Endothelial cell of umbilical vein (primary cell): ENCODE data around the gene UBA52. TPM values are rescaled to one million over a fixed set of nuclear protein-coding genes. Genes with fewer than 3 reads are reported as not detected.

Experiments used
- BruUV-seq: library from RNA; stranded (reverse); fragments of 400-500 nt; replicated peaks from 2 replicates; lab custom pipeline; 2021; lab: Mats Ljungman, UMichigan
- CTCF ChIA-PET: fragments of 300-600, 350-600 bp; sonication (Branson Sonifier 250); formaldehyde crosslinking; loops from one replicate; lab custom pipeline; 2021; ENCODE audit warnings: antibody characterized with exemption, inconsistent platforms; lab: Charles Lee
- POLR2A ChIA-PET: fragments of 300-600, 350-600 bp; sonication (Branson Sonifier 250); formaldehyde crosslinking; loops from one replicate; lab custom pipeline; 2021; ENCODE audit warnings: antibody characterized with exemption, inconsistent platforms; lab: Charles Lee
- DNase-seq: peaks from one replicate; pipeline ENCODE4 v3.0.0-alpha.2; 2011; ENCODE audit warnings: low read depth, low spot score
- FAIRE-seq: peaks from 2 replicates; lab custom pipeline; 2011; peaks lifted over from hg19 to GRCh38; lab: Jason Lieb, UNC
- H2AFZ ChIP-seq: 2 replicates; pipeline ENCODE4 v1.6.0; 2012; ENCODE audit warnings: low read depth, low read length, control low read depth, inconsistent platforms
- H3K27ac ChIP-seq: 2 replicates; pipeline ENCODE4 v1.5.1; 2011; ENCODE audit warnings: low read depth, mild to moderate bottlenecking, control low read depth, low read length, moderate library complexity; ENCODE audit not compliant: insufficient read depth
- H3K27me3 ChIP-seq, 2 experiments: 2 replicates each; pipeline versions ENCODE4 v1.6.0 to v1.6.1; 2011; ENCODE audit warnings: low read length in 2 of 2, mixed read lengths in 1 of 2; ENCODE audit not compliant: control insufficient read depth in 2 of 2, insufficient read depth in 2 of 2
- H3K36me3 ChIP-seq, 2 experiments: 2 replicates in 1 of 2; 3 replicates in 1 of 2; pipeline ENCODE4 v1.5.1; 2011; ENCODE audit warnings: low read length in 2 of 2, mild to moderate bottlenecking in 1 of 2, moderate library complexity in 1 of 2; ENCODE audit not compliant: control insufficient read depth in 2 of 2, insufficient read depth in 2 of 2; ENCODE audit errors: extremely low read depth in 1 of 2
- H3K4me1 ChIP-seq: 3 replicates; pipeline ENCODE4 v1.5.1; 2011; ENCODE audit warnings: mild to moderate bottlenecking, low read length; ENCODE audit not compliant: control insufficient read depth, insufficient read depth; ENCODE audit errors: extremely low read depth
- H3K4me2 ChIP-seq: 2 replicates; pipeline ENCODE4 v1.6.1; 2011; ENCODE audit warnings: low read length, control low read depth, mixed read lengths; ENCODE audit not compliant: insufficient read depth
- H3K4me3 ChIP-seq, 3 experiments: fragments of 200-600 bp in 1 of 3; sonication (generic), shearing (Covaris generic) in 1 of 3; replicated peaks in 1 of 3; 2 replicates each; pipeline ENCODE4 v1.5.1; 2011 to 2016; ENCODE audit warnings: control low read depth in 3 of 3, low read length in 3 of 3, mild to moderate bottlenecking in 2 of 3, inconsistent platforms in 1 of 3, low read depth in 1 of 3, moderate library complexity in 1 of 3; ENCODE audit not compliant: insufficient read depth in 1 of 3
- H3K79me2 ChIP-seq: 2 replicates; pipeline ENCODE4 v1.6.0; 2012; ENCODE audit warnings: low read length, inconsistent platforms; ENCODE audit not compliant: control insufficient read depth, insufficient read depth
- H3K9ac ChIP-seq: replicated peaks from 2 replicates; pipeline ENCODE3; 2011; ENCODE audit warnings: low read length, control low read depth; ENCODE audit not compliant: insufficient read depth; ENCODE audit errors: extremely low read depth
- H3K9me1 ChIP-seq: replicated peaks from 3 replicates; pipeline ENCODE4 v1.6.0; 2011; ENCODE audit warnings: mild to moderate bottlenecking, low read length; ENCODE audit not compliant: control insufficient read depth, insufficient read depth; ENCODE audit errors: extremely low read depth
- H3K9me3 ChIP-seq: replicated peaks from 2 replicates; pipeline ENCODE4 v1.5.1; 2012; ENCODE audit warnings: low read length, inconsistent platforms; ENCODE audit not compliant: control insufficient read depth, insufficient read depth
- H4K20me1 ChIP-seq: replicated peaks from 2 replicates; pipeline ENCODE3; 2011; ENCODE audit warnings: mild to moderate bottlenecking, low read length; ENCODE audit not compliant: control insufficient read depth, insufficient read depth; ENCODE audit errors: extremely low read depth
- CTCF ChIP-seq, 2 donors: IDR thresholded peaks; 1 replicate in 1 of 2; 2 replicates in 1 of 2; pipeline ENCODE4 v1.5.1; 2011; ENCODE audit warnings: low read length in 2 of 2, mild to moderate bottlenecking in 2 of 2, moderate library complexity in 2 of 2, control low read depth in 1 of 2, inconsistent platforms in 1 of 2, low read depth in 1 of 2; ENCODE audit not compliant: insufficient read depth in 1 of 2; ENCODE audit errors: extremely low read depth in 1 of 2
- EZH2 ChIP-seq: IDR thresholded peaks from 2 replicates; pipeline ENCODE4 v1.6.1; 2012; ENCODE audit warnings: borderline replicate concordance, low read depth, mild to moderate bottlenecking, moderate library complexity, low read length, inconsistent platforms; ENCODE audit not compliant: severe bottlenecking
- GATA2 ChIP-seq: IDR thresholded peaks from 2 replicates; pipeline ENCODE4 v1.7.0; 2011; ENCODE audit warnings: low read depth, mild to moderate bottlenecking, moderate library complexity, mixed read lengths, low read length; ENCODE audit not compliant: insufficient read length, insufficient read depth
- JUN ChIP-seq: IDR thresholded peaks from 2 replicates; pipeline ENCODE4 v1.6.1; 2011; ENCODE audit warnings: borderline replicate concordance, low read depth; ENCODE audit not compliant: insufficient read length, insufficient read depth
- MYC ChIP-seq: IDR thresholded peaks from one replicate; pipeline ENCODE4 v1.6.1; 2011; ENCODE audit warnings: mild to moderate bottlenecking, low read depth, low read length
- POLR2A ChIP-seq: IDR thresholded peaks from 2 replicates; pipeline ENCODE4 v1.6.1; 2012; ENCODE audit warnings: low read depth, mild to moderate bottlenecking, control low read depth, low read length
- POLR2AphosphoS5 ChIP-seq: IDR thresholded peaks from 2 replicates; pipeline ENCODE4 v1.6.1; 2012; ENCODE audit warnings: low read depth, mild to moderate bottlenecking, control low read depth, low read length, moderate library complexity; ENCODE audit not compliant: insufficient read depth
- dilution Hi-C: fragments of 300-500 bp; cut with MboI; formaldehyde crosslinking; loops from one replicate; pipeline ENCODE4 v1.15.0; 2019; ENCODE audit warnings: low sequenced_read_pairs; ENCODE audit not compliant: extremely low pct_ligation_motif_present
- intact Hi-C: fragments of 100-400 bp; cut with micrococcal nuclease; formaldehyde crosslinking; loops from one replicate; pipeline ENCODE4 v1.10.0; 2022
- polyA plus RNA-seq, 4 experiments: library from polyadenylated mRNA; depleted of rRNA in 3 of 4; stranded (reverse) in 3 of 4; unstranded in 1 of 4; fragments of >200 nt; gene quantifications; 2 replicates each; pipeline versions ENCODE4 v1.2.1 to v1.2.3, GENCODE V29; 2011 to 2012; ENCODE audit warnings: missing spikeins in 1 of 4
- total RNA-seq: library from RNA; stranded (reverse); gene quantifications from 2 replicates; pipeline ENCODE4 v1.2.3, GENCODE V29; 2021
- TF ChIP-seq, protein P1 (sequence below): IDR thresholded peaks from 2 replicates; pipeline ENCODE4 v1.6.1; 2011; ENCODE audit not compliant: insufficient read depth, insufficient read length

Gene UBA52
- total and polyA plus RNA-seq, 2 donors (not counting 3 experiments of a cell fraction or from before 2014, with no cell fraction given): 1,221 to 3,506 TPM

DNA sequence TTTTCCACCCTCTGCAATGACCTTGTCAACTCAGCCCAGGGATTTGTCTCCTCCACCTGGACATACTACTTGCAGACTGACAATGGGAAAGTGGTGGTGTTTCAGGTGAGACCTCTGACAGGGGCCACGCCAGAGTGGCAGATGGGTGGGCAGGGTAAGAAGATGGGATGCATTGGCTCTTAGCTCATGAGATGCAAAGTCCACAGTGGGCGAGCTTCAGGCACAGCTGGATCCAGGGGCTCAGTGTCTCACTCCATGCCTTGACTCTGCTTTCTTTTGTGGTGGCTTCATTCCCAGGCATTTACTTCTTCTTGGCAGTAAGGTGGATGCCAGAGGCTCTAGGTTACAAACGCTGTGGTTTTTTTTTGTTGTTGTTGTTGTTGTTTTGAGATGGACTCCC is 44.4 kb downstream of the UBA52 start:
- POLR2A ChIA-PET: interaction anchor here (0.6 kb wide), 1 partner anchor 1235 kb away, joined by 7 read pairs; no protein-coding TSS in a partner anchor
- CTCF ChIA-PET: no interaction called here
- intact Hi-C loops (no loop called here), dilution Hi-C loops (no loop called here)
- Histone ChIP-seq H3K27ac (no peak overlapping the region), H4K20me1 (no peaks in the 10 kb centered on the region), H3K9ac (no peak overlapping the region), H3K27me3 (peaks cover 30 to 35% of the 10 kb centered on the region in 2 experiments), H3K4me2 (no peak overlapping the region), H3K9me1 (no peaks in the 10 kb centered on the region), H3K4me3 (no peak overlapping the region), H3K79me2 (no peaks in the 10 kb centered on the region), H3K9me3 (no peaks in the 10 kb centered on the region), H3K4me1 (peaks cover 11% of the 10 kb centered on the region), H2AFZ (no peak overlapping the region), H3K36me3 (no peaks in the 10 kb centered on the region)
- no peak for FAIRE-seq
- no peak for DNase-seq
- no TSS peak for BruUV-seq
- no peak for TF ChIP-seq POLR2A
- TF ChIP-seq, protein P1, sequence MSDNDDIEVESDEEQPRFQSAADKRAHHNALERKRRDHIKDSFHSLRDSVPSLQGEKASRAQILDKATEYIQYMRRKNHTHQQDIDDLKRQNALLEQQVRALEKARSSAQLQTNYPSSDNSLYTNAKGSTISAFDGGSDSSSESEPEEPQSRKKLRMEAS: no peak
- no peak for TF ChIP-seq MYC
- no peak for TF ChIP-seq EZH2
- no peak for TF ChIP-seq POLR2AphosphoS5
- no peak for TF ChIP-seq CTCF (IDR thresholded peaks at IDR 0.05; ENCODE audit: extremely low read depth in 1 of 2, insufficient read depth in 1 of 2, low read depth in 1 of 2, low read length in 2 of 2)
- TF ChIP-seq JUN: no peak
- TF ChIP-seq GATA2: no peak
